ENCODE data around the gene MTFP1. TPM values are rescaled to one million over a fixed set of nuclear protein-coding genes. Genes with fewer than 3 reads are reported as not detected.
"Not testable (repeated sequence)": the region's sequence is repeated elsewhere in the genome, so short reads cannot be mapped to it uniquely, and the experiment has no call there.

Gene MTFP1
- total and polyA plus RNA-seq, 2 of the 4 experiments (the other 2 are of a cell fraction) = 7.3 to 7.7 TPM

DNA sequence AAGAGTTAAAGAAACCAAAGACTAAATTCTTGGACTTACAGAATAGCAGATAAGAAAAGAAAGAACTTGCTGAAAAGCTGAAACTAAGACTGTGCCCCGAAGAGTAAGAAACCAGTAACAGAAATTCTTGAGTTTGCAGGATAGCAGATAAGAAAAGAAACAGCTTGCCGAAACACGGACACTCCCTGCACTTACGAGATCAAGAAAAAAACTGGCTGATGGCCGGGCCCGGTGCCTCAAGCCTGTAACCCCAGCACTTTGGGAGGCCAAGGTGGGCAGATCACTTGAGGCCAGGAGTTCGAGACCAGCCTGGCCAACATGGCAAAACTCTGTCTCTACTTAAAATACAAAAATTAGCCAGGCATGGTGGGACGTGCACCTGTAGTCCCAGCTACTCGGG, 25.9 kb downstream of the MTFP1 start:
- BruUV-seq (replicated peaks); H3K9me3 ChIP-seq (ENCODE audit: control insufficient read depth, insufficient read depth, low read length); H3K36me3 ChIP-seq (ENCODE audit: control insufficient read depth, insufficient read depth, low read length); H3K56ac ChIP-seq (ENCODE audit: extremely low read depth, insufficient read depth, low read length); H2BK5ac ChIP-seq (ENCODE audit: low read depth, low read length, poor library complexity, severe bottlenecking); H3K14ac ChIP-seq (replicated peaks; ENCODE audit: low read depth, low read length); H2AFZ ChIP-seq (replicated peaks; ENCODE audit: low read length, poor library complexity); H2BK120ac ChIP-seq (ENCODE audit: low read depth, low read length); intact Hi-C loops (cut with micrococcal nuclease); H3K9me1 ChIP-seq (ENCODE audit: insufficient read depth, low read length); H3K4me3 ChIP-seq (ENCODE audit: insufficient read depth, low read depth, low read length); H3K4me2 ChIP-seq (ENCODE audit: low read depth, low read length); POLR2A ChIA-PET (ENCODE audit: unreplicated experiment); H3K4me1 ChIP-seq (ENCODE audit: control insufficient read depth, insufficient read depth, low read length); H4K91ac ChIP-seq (ENCODE audit: insufficient read depth, low read depth, low read length); H2AK5ac ChIP-seq (ENCODE audit: low read depth, low read length); H3K79me1 ChIP-seq (ENCODE audit: low read depth in 1 of 2, low read length in 2 of 2); H4K20me1 ChIP-seq (ENCODE audit: insufficient read depth, low read length); H2AK9ac ChIP-seq (replicated peaks; ENCODE audit: low read depth, low read length, poor library complexity); H2BK15ac ChIP-seq (ENCODE audit: low read depth, low read length); in situ Hi-C loops (cut with MboI; ENCODE audit: low sequenced_read_pairs); H3K27ac ChIP-seq (ENCODE audit: insufficient read depth, low read length); H4K5ac ChIP-seq (ENCODE audit: low read depth, low read length); ATAC-seq (ENCODE audit: low read depth); H3K23ac ChIP-seq (ENCODE audit: low read depth, low read length); H3K4ac ChIP-seq (ENCODE audit: low read depth, low read length); dilution Hi-C loops (cut with HindIII; ENCODE audit: low sequenced_read_pairs, unreplicated experiment); H4K8ac ChIP-seq (ENCODE audit: low read depth in 2 of 2, low read length in 2 of 2); H3K18ac ChIP-seq (ENCODE audit: low read depth, low read length); DNase-seq; CTCF ChIA-PET; H3K9ac ChIP-seq (ENCODE audit: low read depth, low read length); H2BK20ac ChIP-seq (ENCODE audit: low read depth, low read length): not testable (repeated sequence)
- H3K27me3 ChIP-seq (ENCODE audit: control insufficient read depth, insufficient read depth, low read length) = peaks cover 30% of the 10 kb centered on the region
- 30% methylated on average over 2 of the region's 9 CpGs; no CpG with 5 or more reads in 1 of the 2 experiments for WGBS, 2 experiments (ENCODE audit: extremely low coverage in 2 of 2, insufficient read length in 1 of 2)
